ENCODE data around the gene LKAAEAR1. TPM values are rescaled to one million over a fixed set of nuclear protein-coding genes. Genes with fewer than 3 reads are reported as not detected.
"Not testable (repeated sequence)": the region's sequence is repeated elsewhere in the genome, so short reads cannot be mapped to it uniquely, and the experiment has no call there.

The LKAAEAR1 gene
- total and polyA plus RNA-seq, 4 donors: 0.51 to 2.3 (median 0.65) TPM

- Histone ChIP-seq H3K4me1 (ENCODE audit: control insufficient read depth in 5 of 5, insufficient read depth in 5 of 5, low read length in 5 of 5) (no peaks in the 10 kb centered on the region), H3K4me3 (no peak overlapping the region), H3K9me3 (ENCODE audit: control insufficient read depth in 4 of 4, insufficient read depth in 3 of 4, low read length in 3 of 4) (peaks cover 0 to 3% (median 0%) of the 10 kb centered on the region in 4 donors), H3K36me3 (ENCODE audit: control insufficient read depth in 4 of 4, insufficient read depth in 4 of 4, low read length in 4 of 4) (no peaks in the 10 kb centered on the region), H3K27me3 (ENCODE audit: control insufficient read depth in 3 of 3, insufficient read depth in 3 of 3, low read length in 2 of 3) (no peaks in the 10 kb centered on the region), H3K9ac (ENCODE audit: insufficient read depth in 1 of 2, low read length in 2 of 2) (no peak overlapping the region), H3K27ac (ENCODE audit: low read depth in 1 of 2, low read length in 1 of 2) (no peak overlapping the region)
- no peak for DNase-seq
- WGBS, 2 donors: 51 to 69% methylated on average over 5 of the region's 5 CpGs
- TF ChIP-seq CTCF (IDR thresholded peaks at IDR 0.05; ENCODE audit: control extremely low read depth, extremely low read depth): no peak
- no peak for ATAC-seq (ENCODE audit: insufficient read depth, low FRiP score)
These were observed 46.1 kb upstream of the LKAAEAR1 start for GRCh38 chr20:64130271-64130670.

GRCh38 chr20:64129146-64129782, 45.1 kb upstream of the LKAAEAR1 start:
- H3K36me3 ChIP-seq (ENCODE audit: control insufficient read depth in 4 of 4, insufficient read depth in 4 of 4, low read length in 4 of 4): no peaks in the 10 kb centered on the region
- TF ChIP-seq CTCF (IDR thresholded peaks at IDR 0.05; ENCODE audit: control extremely low read depth, extremely low read depth): no peak
- no peaks in the 10 kb centered on the region for H3K4me1 ChIP-seq (ENCODE audit: control insufficient read depth in 5 of 5, insufficient read depth in 5 of 5, low read length in 5 of 5)
- WGBS, 2 donors: 82 to 92% methylated on average over 11 of the region's 11 CpGs
- ATAC-seq (ENCODE audit: insufficient read depth, low FRiP score) (no peak), DNase-seq (no peak)
- no peak overlapping the region for H3K9ac ChIP-seq (ENCODE audit: insufficient read depth in 1 of 2, low read length in 2 of 2)
- no peak overlapping the region for H3K27ac ChIP-seq (ENCODE audit: low read depth in 1 of 2, low read length in 1 of 2)
- peaks cover 0 to 3% (median 0%) of the 10 kb centered on the region in 4 donors for H3K9me3 ChIP-seq (ENCODE audit: control insufficient read depth in 4 of 4, insufficient read depth in 3 of 4, low read length in 3 of 4)
- H3K4me3 ChIP-seq: no peak overlapping the region
- no peaks in the 10 kb centered on the region for H3K27me3 ChIP-seq (ENCODE audit: control insufficient read depth in 3 of 3, insufficient read depth in 3 of 3, low read length in 2 of 3)

- not testable (repeated sequence) for H3K27me3 ChIP-seq (ENCODE audit: control insufficient read depth in 3 of 3, insufficient read depth in 3 of 3, low read length in 2 of 3); H3K4me3 ChIP-seq; H3K27ac ChIP-seq (ENCODE audit: low read depth in 1 of 2, low read length in 1 of 2); H3K9me3 ChIP-seq (ENCODE audit: control insufficient read depth in 4 of 4, insufficient read depth in 3 of 4, low read length in 3 of 4); H3K4me1 ChIP-seq (ENCODE audit: control insufficient read depth in 5 of 5, insufficient read depth in 5 of 5, low read length in 5 of 5); H3K36me3 ChIP-seq (ENCODE audit: control insufficient read depth in 4 of 4, insufficient read depth in 4 of 4, low read length in 4 of 4); H3K9ac ChIP-seq (ENCODE audit: insufficient read depth in 1 of 2, low read length in 2 of 2); DNase-seq; ATAC-seq (ENCODE audit: insufficient read depth, low FRiP score)
- WGBS, 2 donors: 75 to 90% methylated on average over 11 of the region's 11 CpGs
These were observed 39.3 kb upstream of the LKAAEAR1 start for GRCh38 chr20:64123517-64123916.

- H3K27ac ChIP-seq (ENCODE audit: low read depth in 1 of 2, low read length in 1 of 2); H3K4me1 ChIP-seq (ENCODE audit: control insufficient read depth in 5 of 5, insufficient read depth in 5 of 5, low read length in 5 of 5); ATAC-seq (ENCODE audit: insufficient read depth, low FRiP score); H3K4me3 ChIP-seq; DNase-seq; H3K27me3 ChIP-seq (ENCODE audit: control insufficient read depth in 3 of 3, insufficient read depth in 3 of 3, low read length in 2 of 3); H3K9me3 ChIP-seq (ENCODE audit: control insufficient read depth in 4 of 4, insufficient read depth in 3 of 4, low read length in 3 of 4); H3K36me3 ChIP-seq (ENCODE audit: control insufficient read depth in 4 of 4, insufficient read depth in 4 of 4, low read length in 4 of 4); H3K9ac ChIP-seq (ENCODE audit: insufficient read depth in 1 of 2, low read length in 2 of 2): not testable (repeated sequence)
- 63 to 78% methylated on average over 11 of the region's 11 CpGs for WGBS, 2 donors
These were observed 38.7 kb upstream of the LKAAEAR1 start for GRCh38 chr20:64122927-64123326.
